Esophagus squamous epithelium (tissue), 4 donors: Measurements from ENCODE around the gene RNF220.

ENCODE experiments used
- POLR2A ChIP-seq, 4 donors: fragments of 450-650 bp; IDR thresholded peaks; one replicate each; pipeline ENCODE4 v1.6.1; 2017; ENCODE audit warnings: antibody characterized with exemption in 4 of 4, mild to moderate bottlenecking in 4 of 4, moderate library complexity in 3 of 4
- TF ChIP-seq, protein P1 (sequence below), 6 experiments: fragments of 450-650 bp in 4 of 6; fragments of 200-600 bp in 2 of 6; sonication (generic) in 2 of 6; IDR thresholded peaks; one replicate each; pipeline ENCODE4 v1.5.1; 2016 to 2019; ENCODE audit warnings: antibody characterized with exemption in 6 of 6, mild to moderate bottlenecking in 4 of 6, moderate library complexity in 4 of 6

DNA sequence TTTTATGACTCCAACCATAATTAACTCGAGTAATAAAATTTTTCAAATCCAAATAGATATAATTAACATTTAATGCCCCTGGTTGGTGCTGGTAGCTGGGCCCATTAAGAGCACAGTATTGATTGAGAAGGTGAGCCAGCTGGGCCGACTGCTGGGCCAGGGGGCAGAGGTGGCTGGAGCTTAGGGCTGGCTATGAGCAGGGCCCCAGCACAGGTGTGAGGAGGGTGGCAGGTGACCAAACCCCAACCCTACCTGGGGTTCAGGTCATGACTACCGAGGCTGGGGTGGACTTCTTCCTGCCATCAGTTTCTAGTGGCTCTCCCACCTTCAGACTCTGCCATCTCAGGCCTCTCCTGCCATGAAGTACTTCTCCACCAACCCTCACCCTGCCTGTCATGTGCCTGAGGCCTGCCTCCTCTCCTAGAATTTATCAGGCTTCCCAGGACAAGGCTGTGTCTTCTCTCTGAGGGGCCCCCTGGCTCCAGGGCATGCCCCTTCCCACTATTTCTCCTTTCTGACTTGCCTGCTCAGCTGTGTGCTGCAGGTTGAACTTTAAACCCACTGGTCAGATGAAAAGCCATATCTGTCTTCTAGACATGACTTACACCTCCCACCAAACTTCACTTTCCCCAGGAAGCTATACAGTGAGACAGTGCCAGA is 183.6 kb downstream of the RNF220 start:
- TF ChIP-seq POLR2A (IDR thresholded peaks at IDR 0.05), result no peak
- TF ChIP-seq, protein P1, sequence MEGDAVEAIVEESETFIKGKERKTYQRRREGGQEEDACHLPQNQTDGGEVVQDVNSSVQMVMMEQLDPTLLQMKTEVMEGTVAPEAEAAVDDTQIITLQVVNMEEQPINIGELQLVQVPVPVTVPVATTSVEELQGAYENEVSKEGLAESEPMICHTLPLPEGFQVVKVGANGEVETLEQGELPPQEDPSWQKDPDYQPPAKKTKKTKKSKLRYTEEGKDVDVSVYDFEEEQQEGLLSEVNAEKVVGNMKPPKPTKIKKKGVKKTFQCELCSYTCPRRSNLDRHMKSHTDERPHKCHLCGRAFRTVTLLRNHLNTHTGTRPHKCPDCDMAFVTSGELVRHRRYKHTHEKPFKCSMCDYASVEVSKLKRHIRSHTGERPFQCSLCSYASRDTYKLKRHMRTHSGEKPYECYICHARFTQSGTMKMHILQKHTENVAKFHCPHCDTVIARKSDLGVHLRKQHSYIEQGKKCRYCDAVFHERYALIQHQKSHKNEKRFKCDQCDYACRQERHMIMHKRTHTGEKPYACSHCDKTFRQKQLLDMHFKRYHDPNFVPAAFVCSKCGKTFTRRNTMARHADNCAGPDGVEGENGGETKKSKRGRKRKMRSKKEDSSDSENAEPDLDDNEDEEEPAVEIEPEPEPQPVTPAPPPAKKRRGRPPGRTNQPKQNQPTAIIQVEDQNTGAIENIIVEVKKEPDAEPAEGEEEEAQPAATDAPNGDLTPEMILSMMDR (IDR thresholded peaks at IDR 0.05), result no peak
